Stomach (tissue), 4 donors: ENCODE data around the gene SYNE3.

Experiments
- CTCF ChIP-seq, 7 experiments: fragments of 450-650 bp in 4 of 7; fragments of 200-600 bp in 3 of 7; sonication (generic) in 3 of 7; IDR thresholded peaks; one replicate each; pipeline ENCODE4 v1.5.1; 2016 to 2019; ENCODE audit warnings: antibody characterized with exemption in 7 of 7, control low read depth in 2 of 7, mild to moderate bottlenecking in 1 of 7
- EP300 ChIP-seq: sonication (generic); formaldehyde crosslinking; IDR thresholded peaks from one replicate; pipeline ENCODE4 v1.6.1; 2017; ENCODE audit warnings: antibody characterized with exemption
- POLR2A ChIP-seq, 4 donors: fragments of 450-650 bp; IDR thresholded peaks; one replicate each; pipeline ENCODE4 v1.6.1; 2016; ENCODE audit warnings: antibody characterized with exemption in 4 of 4, control low read depth in 2 of 4, mild to moderate bottlenecking in 1 of 4, moderate library complexity in 1 of 4

GRCh38 chr14:95525999-95526398 lies 9.5 kb upstream of the SYNE3 start:
- TF ChIP-seq POLR2A (IDR thresholded peaks at IDR 0.05) (no peak), CTCF (IDR thresholded peaks at IDR 0.05) (no peak), EP300 (no peak)
